ENCODE results near the gene ERICH6B.
"Not testable (repeated sequence)": the region's sequence is repeated elsewhere in the genome, so short reads cannot be mapped to it uniquely, and the experiment has no call there.

Gene ERICH6B

DNA sequence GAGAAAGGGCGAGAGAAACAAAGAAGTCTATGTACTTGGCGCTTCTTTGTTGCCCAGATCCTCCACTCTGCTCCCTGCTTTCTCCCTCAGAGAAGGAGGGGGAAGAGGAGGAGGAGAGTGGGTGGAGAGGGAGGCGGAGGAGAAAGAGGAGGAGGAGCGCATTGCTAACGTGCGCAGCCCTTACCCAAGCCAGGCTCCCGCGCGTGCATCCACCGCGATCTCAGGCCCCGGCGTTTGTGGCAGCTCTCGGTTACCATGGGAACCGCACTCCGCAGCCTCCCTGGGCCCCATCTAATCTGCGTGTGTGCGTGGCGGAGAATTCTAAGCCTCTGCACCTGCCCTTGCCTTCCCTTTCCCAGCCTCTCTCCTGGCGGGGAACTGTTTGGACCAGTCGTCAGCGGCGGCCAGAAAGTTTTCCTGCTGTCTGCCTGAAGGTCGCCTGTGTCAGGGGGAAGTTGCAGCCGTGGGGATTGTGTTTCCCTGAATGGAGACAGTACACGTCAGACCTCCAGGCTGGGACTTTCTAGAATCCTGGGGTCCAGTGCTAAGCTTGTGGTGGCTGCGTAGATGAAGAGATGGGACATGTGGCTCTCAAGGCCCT lies at the start of gene ERICH6B:
ERICH6B (minus strand) TSS at position 239 of the 601 bp plus-strand sequence. CDS start 18,734 bp downstream, outside the sequence.
- Histone ChIP-seq H3K27ac (ENCODE audit: low read depth, low read length) (no peak within 1 kb of the TSS), H3K36me3 (ENCODE audit: insufficient read depth, low read length) (no peaks in the 10 kb centered on the region), H3K4me1 (ENCODE audit: insufficient read depth, low read length) (peaks cover 6% of the 10 kb centered on the region)

DNA sequence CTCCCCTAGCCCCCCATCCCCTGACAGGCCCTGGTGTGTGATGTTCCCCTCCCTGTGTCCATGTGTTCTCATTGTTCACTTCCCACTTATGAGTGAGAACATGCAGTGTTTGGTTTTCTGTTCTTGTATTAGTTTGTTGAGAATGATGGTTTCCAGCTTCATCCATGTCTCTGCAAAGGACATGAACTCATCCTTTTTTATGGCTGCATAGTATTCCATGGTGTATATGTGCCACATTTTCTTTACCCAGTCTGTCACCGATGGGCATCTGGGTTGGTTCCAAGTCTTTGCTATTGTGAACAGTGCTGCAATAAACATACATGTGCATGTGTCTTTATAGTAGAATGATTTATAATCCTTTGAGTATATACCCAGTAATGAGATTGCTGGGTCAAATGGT lies 47.4 kb upstream of the ERICH6B start:
- H3K4me1 ChIP-seq (ENCODE audit: insufficient read depth, low read length); H3K36me3 ChIP-seq (ENCODE audit: insufficient read depth, low read length); H3K27ac ChIP-seq (ENCODE audit: low read depth, low read length); H3K9ac ChIP-seq (ENCODE audit: low read length); H3K4me3 ChIP-seq (ENCODE audit: low read depth in 1 of 2, low read length in 2 of 2); H3K9me3 ChIP-seq (ENCODE audit: low read length); H3K27me3 ChIP-seq (ENCODE audit: control insufficient read depth in 1 of 2, insufficient read depth in 2 of 2, low read length in 2 of 2): not testable (repeated sequence)

More for the DNA sequence above, at the start of gene ERICH6B:
- peak within 1 kb of the TSS in 1 of 2 donors; percentile 30 for H3K4me3 ChIP-seq (ENCODE audit: low read depth in 1 of 2, low read length in 2 of 2)
- no peaks in the 10 kb centered on the region for H3K9me3 ChIP-seq (ENCODE audit: low read length)
- no peaks in the 10 kb centered on the region for H3K27me3 ChIP-seq (ENCODE audit: control insufficient read depth in 1 of 2, insufficient read depth in 2 of 2, low read length in 2 of 2)
- no peak within 1 kb of the TSS for H3K9ac ChIP-seq (ENCODE audit: low read length)

DNA sequence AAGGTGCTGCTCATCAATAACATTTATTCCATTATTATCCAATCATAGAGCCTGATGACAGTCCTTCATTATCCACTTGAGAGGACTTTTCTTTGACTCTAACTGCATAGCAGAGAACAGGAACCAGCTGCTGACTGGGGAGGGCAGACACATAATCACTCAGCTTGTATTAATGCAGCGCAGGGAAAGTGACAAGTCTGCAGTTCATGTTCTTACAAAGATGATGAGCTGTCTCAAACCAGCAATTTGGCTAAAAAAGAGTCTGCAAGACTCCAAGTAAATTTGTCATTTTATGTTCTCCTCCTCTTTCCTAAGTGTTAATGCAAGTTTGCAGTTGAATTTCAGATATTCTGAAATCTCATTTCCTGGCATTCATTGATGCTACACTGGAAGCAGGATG lies 46.6 kb upstream of the ERICH6B start:
- Histone ChIP-seq H3K9me3 (ENCODE audit: low read length) (no peaks in the 10 kb centered on the region), H3K4me1 (ENCODE audit: insufficient read depth, low read length) (no peaks in the 10 kb centered on the region), H3K27me3 (ENCODE audit: control insufficient read depth in 1 of 2, insufficient read depth in 2 of 2, low read length in 2 of 2) (no peaks in the 10 kb centered on the region), H3K9ac (ENCODE audit: low read length) (no peak overlapping the region), H3K4me3 (ENCODE audit: low read depth in 1 of 2, low read length in 2 of 2) (no peak overlapping the region), H3K36me3 (ENCODE audit: insufficient read depth, low read length) (no peaks in the 10 kb centered on the region), H3K27ac (ENCODE audit: low read depth, low read length) (no peak overlapping the region)

DNA sequence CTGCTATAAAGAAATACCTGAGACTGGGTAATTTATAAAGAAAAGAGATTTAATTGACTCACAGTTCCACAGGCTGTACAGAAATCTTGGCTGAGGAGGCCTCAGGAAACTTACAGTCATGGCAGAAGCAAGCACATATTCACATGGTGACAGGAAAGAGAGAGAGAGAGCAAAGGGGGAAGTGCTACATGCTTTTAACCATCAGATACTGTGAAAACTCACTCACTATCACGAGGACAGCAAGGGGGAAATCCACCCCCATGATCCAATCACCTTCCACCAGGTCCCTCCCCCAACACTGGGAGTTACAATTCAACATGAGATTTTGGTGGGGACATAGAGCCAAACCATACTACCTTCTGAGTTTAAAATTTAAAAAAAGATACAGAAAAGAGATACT lies 44.9 kb upstream of the ERICH6B start:
- H3K27ac ChIP-seq (ENCODE audit: low read depth, low read length); H3K4me3 ChIP-seq (ENCODE audit: low read depth in 1 of 2, low read length in 2 of 2); H3K9me3 ChIP-seq (ENCODE audit: low read length); H3K4me1 ChIP-seq (ENCODE audit: insufficient read depth, low read length); H3K36me3 ChIP-seq (ENCODE audit: insufficient read depth, low read length); H3K27me3 ChIP-seq (ENCODE audit: control insufficient read depth in 1 of 2, insufficient read depth in 2 of 2, low read length in 2 of 2); H3K9ac ChIP-seq (ENCODE audit: low read length): not testable (repeated sequence)

DNA sequence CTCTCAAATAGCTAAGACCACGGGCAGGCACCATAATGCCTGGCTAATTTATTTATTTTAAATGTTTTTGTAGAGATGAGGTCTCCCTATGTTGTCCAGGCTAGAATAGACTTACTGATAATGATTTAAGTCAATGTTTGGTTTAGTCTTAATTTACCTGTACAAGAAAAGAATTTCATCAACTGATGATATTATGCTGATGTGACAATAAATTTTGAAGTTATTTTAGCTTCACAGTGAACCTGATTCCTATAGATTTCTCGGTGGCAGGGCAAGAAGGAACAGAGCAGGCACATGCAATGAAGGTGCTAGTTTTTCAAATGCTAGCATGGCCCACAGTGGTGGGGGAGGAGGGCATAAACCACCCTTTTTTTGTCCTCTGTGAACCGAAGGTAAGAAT lies 44.0 kb upstream of the ERICH6B start:
- H3K27me3 ChIP-seq (ENCODE audit: control insufficient read depth in 1 of 2, insufficient read depth in 2 of 2, low read length in 2 of 2) = no peaks in the 10 kb centered on the region
- no peaks in the 10 kb centered on the region for H3K4me1 ChIP-seq (ENCODE audit: insufficient read depth, low read length)

DNA sequence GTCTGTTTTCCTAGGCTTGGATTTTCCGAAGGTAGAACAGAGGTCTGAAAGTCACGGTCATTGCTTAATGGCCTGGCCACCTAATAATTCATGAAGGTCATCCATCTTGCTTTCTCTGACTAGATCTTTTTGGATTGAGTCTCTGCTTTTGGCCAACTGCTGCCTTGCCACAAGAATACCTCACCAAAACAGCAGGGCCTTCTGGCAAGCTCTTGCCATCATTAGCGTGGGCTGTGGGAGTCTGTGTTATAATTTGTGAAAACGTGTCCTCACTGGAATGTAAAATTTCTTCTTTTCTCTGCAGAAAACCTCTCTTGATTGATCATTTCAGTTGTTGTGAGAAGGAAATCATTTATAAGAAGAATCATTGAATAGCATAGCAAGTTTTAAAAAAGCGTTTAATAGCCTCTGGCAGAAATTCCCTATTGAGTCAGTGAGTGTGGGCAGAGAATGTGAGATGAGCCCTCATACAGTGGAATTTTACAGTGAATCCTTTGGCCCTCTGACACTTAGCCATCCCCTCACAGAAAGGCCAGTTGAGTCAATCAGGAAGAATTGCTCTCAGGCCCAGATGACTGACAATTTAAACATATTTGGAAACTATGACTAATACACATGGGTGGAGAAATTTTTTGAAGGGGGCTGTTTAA lies 43.2 kb upstream of the ERICH6B start:
- Histone ChIP-seq H3K4me3 (ENCODE audit: low read depth in 1 of 2, low read length in 2 of 2) (no peak overlapping the region), H3K9ac (ENCODE audit: low read length) (no peak overlapping the region), H3K4me1 (ENCODE audit: insufficient read depth, low read length) (no peaks in the 10 kb centered on the region), H3K27me3 (ENCODE audit: control insufficient read depth in 1 of 2, insufficient read depth in 2 of 2, low read length in 2 of 2) (no peaks in the 10 kb centered on the region), H3K9me3 (ENCODE audit: low read length) (no peaks in the 10 kb centered on the region), H3K27ac (ENCODE audit: low read depth, low read length) (no peak overlapping the region), H3K36me3 (ENCODE audit: insufficient read depth, low read length) (no peaks in the 10 kb centered on the region)

More for the DNA sequence above, 44.0 kb upstream of the ERICH6B start:
- no peaks in the 10 kb centered on the region for H3K9me3 ChIP-seq (ENCODE audit: low read length)
- no peak overlapping the region for H3K4me3 ChIP-seq (ENCODE audit: low read depth in 1 of 2, low read length in 2 of 2)
- H3K9ac ChIP-seq (ENCODE audit: low read length) = no peak overlapping the region
- H3K27ac ChIP-seq (ENCODE audit: low read depth, low read length) = no peak overlapping the region
- H3K36me3 ChIP-seq (ENCODE audit: insufficient read depth, low read length) = no peaks in the 10 kb centered on the region

DNA sequence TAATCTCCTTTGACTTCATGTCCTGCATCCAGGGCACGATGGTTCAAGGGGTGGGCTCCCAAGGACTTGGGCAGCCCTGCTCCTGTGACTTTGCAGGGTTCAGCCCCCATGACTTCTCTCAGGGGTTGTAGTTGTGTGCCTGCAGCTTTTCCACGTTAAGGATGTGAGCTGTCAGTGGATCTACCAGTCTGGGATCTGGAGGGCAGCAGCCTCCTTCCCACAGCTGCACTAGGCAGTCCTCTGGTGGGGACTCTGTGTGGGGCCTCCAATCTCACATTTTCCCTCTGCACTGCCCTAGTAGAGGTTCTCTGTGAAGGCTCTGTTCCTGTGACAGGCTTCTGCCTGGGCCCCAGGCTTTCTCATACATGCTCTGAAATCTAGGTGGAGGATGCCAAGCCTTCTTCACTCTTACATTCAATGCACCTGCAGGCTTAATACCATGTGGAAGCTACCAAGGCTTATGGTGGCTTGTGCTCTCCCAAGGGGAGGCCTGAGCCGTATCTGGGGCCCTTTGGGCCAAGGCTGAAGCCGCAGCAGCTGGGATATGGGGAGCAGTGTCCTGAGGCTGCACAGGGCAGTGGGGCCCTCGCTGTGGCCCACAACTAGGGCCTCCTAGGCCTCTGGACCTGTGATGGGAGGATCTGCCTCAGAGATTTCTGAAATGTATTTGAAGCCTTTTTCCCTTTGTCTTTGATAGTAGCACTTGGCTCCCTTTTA lies 39.3 kb upstream of the ERICH6B start:
- no peak overlapping the region for H3K9ac ChIP-seq (ENCODE audit: low read length)
- H3K36me3 ChIP-seq (ENCODE audit: insufficient read depth, low read length) = no peaks in the 10 kb centered on the region
- no peaks in the 10 kb centered on the region for H3K9me3 ChIP-seq (ENCODE audit: low read length)
- H3K27me3 ChIP-seq (ENCODE audit: control insufficient read depth in 1 of 2, insufficient read depth in 2 of 2, low read length in 2 of 2) = no peaks in the 10 kb centered on the region
- no peak overlapping the region for H3K4me3 ChIP-seq (ENCODE audit: low read depth in 1 of 2, low read length in 2 of 2)
- H3K27ac ChIP-seq (ENCODE audit: low read depth, low read length) = no peak overlapping the region
- no peaks in the 10 kb centered on the region for H3K4me1 ChIP-seq (ENCODE audit: insufficient read depth, low read length)

DNA sequence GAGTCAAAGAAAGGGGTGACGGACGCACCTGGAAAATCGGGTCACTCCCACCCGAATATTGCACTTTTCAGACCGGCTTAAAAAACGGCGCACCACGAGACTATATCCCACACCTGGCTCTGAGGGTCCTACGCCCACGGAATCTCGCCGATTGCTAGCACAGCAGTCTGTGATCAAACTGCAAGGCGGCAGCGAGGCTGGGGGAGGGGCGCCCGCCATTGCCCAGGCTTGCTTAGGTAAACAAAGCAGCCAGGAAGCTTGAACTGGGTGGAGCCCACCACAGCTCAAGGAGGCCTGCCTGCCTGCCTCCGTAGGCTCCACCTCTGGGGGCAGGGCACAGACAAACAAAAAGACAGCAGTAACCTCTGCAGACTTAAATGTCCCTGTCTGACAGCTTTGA lies 29.7 kb upstream of the ERICH6B start:
- H3K27me3 ChIP-seq (ENCODE audit: control insufficient read depth in 1 of 2, insufficient read depth in 2 of 2, low read length in 2 of 2); H3K4me3 ChIP-seq (ENCODE audit: low read depth in 1 of 2, low read length in 2 of 2); H3K9ac ChIP-seq (ENCODE audit: low read length); H3K27ac ChIP-seq (ENCODE audit: low read depth, low read length); H3K4me1 ChIP-seq (ENCODE audit: insufficient read depth, low read length); H3K36me3 ChIP-seq (ENCODE audit: insufficient read depth, low read length); H3K9me3 ChIP-seq (ENCODE audit: low read length): not testable (repeated sequence)

DNA sequence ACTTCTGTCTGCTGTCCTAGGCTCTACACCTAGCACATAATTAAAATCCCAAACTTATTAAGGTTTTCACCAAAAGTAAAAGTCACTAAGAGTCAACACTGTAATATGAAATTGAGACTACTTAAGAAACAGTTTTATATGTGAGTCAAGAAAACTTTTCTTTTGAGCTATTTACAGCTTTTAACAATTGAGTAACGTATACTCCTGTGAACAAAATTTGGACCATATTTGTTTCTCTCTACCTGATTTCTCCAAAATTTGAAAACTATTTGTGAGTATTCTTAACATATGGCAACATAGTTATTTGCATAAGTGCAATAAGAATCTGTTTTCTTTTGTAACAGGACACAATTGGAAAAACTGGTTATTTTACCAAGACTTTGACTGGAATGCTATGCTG lies 26.6 kb upstream of the ERICH6B start:
- not testable (repeated sequence) for H3K36me3 ChIP-seq (ENCODE audit: insufficient read depth, low read length); H3K27ac ChIP-seq (ENCODE audit: low read depth, low read length); H3K4me1 ChIP-seq (ENCODE audit: insufficient read depth, low read length); H3K27me3 ChIP-seq (ENCODE audit: control insufficient read depth in 1 of 2, insufficient read depth in 2 of 2, low read length in 2 of 2); H3K9me3 ChIP-seq (ENCODE audit: low read length); H3K4me3 ChIP-seq (ENCODE audit: low read depth in 1 of 2, low read length in 2 of 2); H3K9ac ChIP-seq (ENCODE audit: low read length)

DNA sequence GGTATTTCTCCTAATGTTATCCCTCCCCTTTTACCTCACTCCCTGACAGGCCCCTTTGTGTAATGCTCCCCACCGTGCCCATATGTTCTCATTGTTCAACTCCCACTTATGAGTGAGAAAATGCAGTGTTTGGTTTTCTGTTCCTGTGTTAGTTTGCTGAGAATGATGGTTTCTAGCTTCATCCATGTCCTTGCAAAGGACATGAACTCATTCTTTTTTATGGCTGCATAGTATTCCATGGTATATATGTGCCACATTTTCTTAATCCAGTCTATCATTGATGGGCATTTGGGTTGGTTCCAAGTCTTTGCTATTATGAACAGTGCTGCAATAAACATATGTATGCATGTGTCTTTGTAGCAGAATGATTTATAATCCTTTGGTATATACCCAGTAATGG lies 19.8 kb upstream of the ERICH6B start:
- H3K27me3 ChIP-seq (ENCODE audit: control insufficient read depth in 1 of 2, insufficient read depth in 2 of 2, low read length in 2 of 2); H3K9ac ChIP-seq (ENCODE audit: low read length); H3K4me1 ChIP-seq (ENCODE audit: insufficient read depth, low read length); H3K4me3 ChIP-seq (ENCODE audit: low read depth in 1 of 2, low read length in 2 of 2); H3K27ac ChIP-seq (ENCODE audit: low read depth, low read length); H3K36me3 ChIP-seq (ENCODE audit: insufficient read depth, low read length); H3K9me3 ChIP-seq (ENCODE audit: low read length): not testable (repeated sequence)

DNA sequence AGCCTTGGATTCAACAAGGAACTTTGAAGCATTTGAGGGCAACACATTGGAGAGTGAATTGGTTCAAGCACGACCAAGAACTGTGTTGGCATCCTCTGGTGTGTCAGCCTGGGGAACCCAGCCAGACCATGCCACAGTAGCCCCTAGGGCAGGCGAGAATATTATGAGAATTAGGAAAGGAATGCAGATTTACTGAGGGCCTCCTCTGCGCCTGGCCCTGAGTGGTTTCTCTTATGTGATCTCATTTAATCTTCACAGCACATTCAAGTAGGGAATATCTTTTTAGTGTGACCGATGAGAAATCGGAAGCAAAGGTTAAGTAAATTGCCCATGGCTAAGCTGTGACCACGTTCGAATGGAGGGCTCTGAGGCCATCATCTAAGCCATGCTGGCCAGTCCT lies 15.3 kb upstream of the ERICH6B start:
- no peaks in the 10 kb centered on the region for H3K27me3 ChIP-seq (ENCODE audit: control insufficient read depth in 1 of 2, insufficient read depth in 2 of 2, low read length in 2 of 2)
- no peak overlapping the region for H3K9ac ChIP-seq (ENCODE audit: low read length)
- no peaks in the 10 kb centered on the region for H3K4me1 ChIP-seq (ENCODE audit: insufficient read depth, low read length)
- H3K36me3 ChIP-seq (ENCODE audit: insufficient read depth, low read length) = no peaks in the 10 kb centered on the region
- H3K9me3 ChIP-seq (ENCODE audit: low read length) = no peaks in the 10 kb centered on the region
- no peak overlapping the region for H3K27ac ChIP-seq (ENCODE audit: low read depth, low read length)
- no peak overlapping the region for H3K4me3 ChIP-seq (ENCODE audit: low read depth in 1 of 2, low read length in 2 of 2)

DNA sequence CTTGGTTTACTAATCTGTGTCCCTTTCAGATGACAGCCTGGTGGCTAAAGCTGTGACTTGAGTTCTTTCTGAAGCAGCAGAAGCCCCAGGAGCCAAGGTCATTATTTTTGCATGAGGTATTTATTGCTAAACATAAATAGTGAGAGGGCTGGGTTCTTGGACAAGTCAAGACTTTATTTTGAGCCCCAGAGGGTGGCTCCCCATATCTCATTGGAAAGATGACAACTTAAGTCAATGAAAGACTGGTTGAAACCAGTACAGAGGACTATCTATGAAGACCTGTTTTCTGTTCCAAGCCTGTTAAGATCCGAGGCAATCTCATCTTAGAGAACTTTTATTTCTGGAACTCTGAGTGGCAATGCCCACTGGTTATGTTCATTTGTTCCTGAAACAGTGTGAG lies 14.4 kb upstream of the ERICH6B start:
- H3K9ac ChIP-seq (ENCODE audit: low read length) = no peak overlapping the region
- no peak overlapping the region for H3K27ac ChIP-seq (ENCODE audit: low read depth, low read length)
- H3K36me3 ChIP-seq (ENCODE audit: insufficient read depth, low read length) = no peaks in the 10 kb centered on the region
- no peaks in the 10 kb centered on the region for H3K9me3 ChIP-seq (ENCODE audit: low read length)
- no peak overlapping the region for H3K4me3 ChIP-seq (ENCODE audit: low read depth in 1 of 2, low read length in 2 of 2)
- H3K4me1 ChIP-seq (ENCODE audit: insufficient read depth, low read length) = no peaks in the 10 kb centered on the region
- no peaks in the 10 kb centered on the region for H3K27me3 ChIP-seq (ENCODE audit: control insufficient read depth in 1 of 2, insufficient read depth in 2 of 2, low read length in 2 of 2)
